ENCODE data around the gene OMD.

The OMD gene, protein sequence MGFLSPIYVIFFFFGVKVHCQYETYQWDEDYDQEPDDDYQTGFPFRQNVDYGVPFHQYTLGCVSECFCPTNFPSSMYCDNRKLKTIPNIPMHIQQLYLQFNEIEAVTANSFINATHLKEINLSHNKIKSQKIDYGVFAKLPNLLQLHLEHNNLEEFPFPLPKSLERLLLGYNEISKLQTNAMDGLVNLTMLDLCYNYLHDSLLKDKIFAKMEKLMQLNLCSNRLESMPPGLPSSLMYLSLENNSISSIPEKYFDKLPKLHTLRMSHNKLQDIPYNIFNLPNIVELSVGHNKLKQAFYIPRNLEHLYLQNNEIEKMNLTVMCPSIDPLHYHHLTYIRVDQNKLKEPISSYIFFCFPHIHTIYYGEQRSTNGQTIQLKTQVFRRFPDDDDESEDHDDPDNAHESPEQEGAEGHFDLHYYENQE

DNA sequence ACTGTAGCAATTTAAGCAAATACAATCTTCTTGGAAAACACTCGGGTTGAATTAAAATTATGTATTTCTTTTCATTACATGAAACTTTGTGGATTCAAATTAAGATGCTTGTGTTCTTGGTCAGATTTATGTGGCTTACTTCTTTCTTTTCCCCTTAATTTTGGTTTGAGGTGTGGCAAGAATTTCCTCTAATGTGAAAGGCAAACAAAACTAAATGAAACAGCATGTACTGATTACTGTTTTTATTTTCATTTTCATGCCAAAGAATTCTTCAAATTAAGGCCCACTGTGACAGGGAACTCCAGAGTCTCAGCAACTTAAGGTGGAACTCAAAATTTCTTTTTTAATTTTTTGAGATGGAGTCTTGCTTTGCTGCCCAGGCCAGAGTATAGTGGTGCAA is at the start of gene OMD:
OMD (minus strand) TSS at position 132 of the 400 bp plus-strand sequence. CDS start 6,913 bp downstream, outside the sequence.
- DNase-seq = no peak

DNA sequence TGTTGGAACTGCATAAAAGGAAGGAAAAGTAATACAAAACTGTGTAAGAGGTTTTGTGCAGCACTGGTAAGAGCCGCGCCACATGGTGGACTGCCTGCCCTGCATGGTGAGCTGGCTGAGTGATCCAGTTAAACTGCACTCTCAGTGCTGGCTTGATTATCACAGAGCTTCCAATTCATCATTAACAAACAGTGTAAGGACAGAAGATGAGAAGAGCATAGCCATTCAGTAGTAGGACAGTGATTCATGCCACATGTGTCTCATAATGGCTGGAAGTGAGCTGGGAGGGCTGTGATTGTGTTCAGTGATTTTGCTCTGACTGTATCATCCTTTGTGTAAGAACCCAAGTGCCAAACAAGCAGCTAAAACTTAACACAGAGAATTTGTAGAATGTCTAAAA is 43.9 kb upstream of the OMD start:
- no peak for DNase-seq

DNA sequence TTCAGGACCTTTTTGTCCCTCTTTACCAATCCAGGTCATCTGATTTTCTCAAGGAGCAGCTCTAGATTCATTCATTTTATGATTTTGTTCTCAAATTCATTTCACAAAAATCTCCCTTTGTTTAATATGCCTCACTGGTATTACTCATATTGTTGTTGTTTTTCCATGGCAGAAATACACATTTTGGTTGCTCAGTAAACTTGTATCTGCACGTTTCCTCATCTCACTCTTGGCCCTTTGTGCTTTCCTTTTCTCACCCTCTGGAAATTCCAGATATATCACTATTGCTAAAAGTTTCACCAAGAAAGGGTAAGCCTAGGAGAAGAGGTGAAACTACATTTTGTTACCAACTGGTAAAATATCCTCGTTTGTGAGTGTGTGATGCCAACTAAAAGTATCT is 43.2 kb upstream of the OMD start:
- DNase-seq = no peak

- DNase-seq = no peak
Observed at GRCh38 chr9:92467041-92467440, 42.8 kb upstream of the OMD start.

DNA sequence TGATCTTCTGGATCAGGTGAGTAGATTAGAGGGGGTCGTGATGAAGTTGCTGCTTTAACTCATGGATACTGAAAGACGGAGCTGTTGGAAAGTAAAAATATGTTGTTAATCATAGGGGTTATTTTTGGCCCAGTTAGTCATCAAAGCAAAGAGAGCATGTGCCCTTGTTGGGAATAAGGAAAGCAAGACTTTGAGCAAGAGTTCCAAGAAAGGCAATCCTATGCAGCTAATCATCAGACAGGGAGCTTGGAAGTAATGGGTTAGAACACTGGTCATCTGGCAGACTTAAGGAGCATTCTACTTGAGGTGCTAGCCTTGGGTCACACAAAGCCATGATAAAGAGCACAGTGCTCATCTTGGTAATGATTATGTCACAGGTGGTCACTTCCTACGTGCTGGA is 39.7 kb upstream of the OMD start:
- no peak for DNase-seq

DNA sequence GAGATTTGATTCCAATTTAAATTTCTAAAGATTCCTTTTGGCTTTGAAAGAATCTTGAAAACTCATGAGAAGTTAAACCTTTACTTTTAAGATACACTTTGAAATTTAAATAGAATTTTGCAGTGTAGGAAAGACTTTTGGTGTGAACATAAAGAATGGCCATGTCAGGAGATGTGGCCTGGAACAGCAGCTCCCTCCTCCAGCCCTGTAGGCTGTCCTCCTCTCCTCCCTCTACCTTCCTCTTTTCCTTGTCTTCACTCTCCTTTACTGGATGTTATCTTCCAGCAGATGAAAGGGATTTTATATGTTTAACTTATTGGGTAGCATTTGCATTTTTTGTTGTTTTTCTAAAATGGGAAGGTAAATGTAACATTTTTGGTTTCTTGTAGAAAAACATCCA is 39.1 kb upstream of the OMD start:
- DNase-seq = no peak

- DNase-seq = no peak
Observed at GRCh38 chr9:92457576-92457975, 33.3 kb upstream of the OMD start.

DNA sequence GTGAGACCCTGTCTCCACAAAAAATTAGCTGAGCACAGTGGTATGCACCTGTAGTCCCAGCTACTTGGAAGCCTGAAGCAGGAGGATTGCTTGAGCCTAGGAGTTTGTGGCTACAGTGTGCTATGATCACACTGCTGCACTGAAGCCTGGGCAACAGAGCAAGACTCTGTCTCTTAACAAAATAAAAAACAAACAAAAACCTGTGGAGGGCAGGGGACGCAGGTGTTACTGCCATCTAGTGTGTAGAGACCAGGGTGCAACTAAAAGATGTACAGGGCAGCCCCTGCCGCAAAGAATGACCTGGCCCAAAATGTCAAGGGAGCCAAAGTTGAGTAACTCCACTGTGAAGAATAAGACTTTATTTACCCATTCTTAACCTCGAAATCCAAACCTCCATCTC is 30.9 kb upstream of the OMD start:
- peak; percentile 3 for DNase-seq

- no peak for DNase-seq
Observed at GRCh38 chr9:92446536-92446935, 22.3 kb upstream of the OMD start.

- no peak for DNase-seq
Observed at GRCh38 chr9:92444841-92445240, 20.6 kb upstream of the OMD start.

DNA sequence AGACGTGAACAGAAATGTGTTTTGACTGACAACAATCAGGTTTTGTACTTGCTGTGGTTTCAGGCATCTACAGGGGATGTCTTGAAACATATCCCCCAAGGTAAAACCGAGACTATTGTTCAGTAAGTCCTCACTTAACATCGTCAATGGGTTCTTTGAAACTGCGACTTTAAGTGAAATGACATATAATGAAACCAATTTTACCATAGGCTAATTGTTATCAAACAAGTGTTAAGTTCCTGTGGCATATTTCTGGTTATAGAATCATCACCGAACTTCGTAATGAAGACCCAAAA is 16.4 kb upstream of the OMD start:
- no peak for DNase-seq

DNA sequence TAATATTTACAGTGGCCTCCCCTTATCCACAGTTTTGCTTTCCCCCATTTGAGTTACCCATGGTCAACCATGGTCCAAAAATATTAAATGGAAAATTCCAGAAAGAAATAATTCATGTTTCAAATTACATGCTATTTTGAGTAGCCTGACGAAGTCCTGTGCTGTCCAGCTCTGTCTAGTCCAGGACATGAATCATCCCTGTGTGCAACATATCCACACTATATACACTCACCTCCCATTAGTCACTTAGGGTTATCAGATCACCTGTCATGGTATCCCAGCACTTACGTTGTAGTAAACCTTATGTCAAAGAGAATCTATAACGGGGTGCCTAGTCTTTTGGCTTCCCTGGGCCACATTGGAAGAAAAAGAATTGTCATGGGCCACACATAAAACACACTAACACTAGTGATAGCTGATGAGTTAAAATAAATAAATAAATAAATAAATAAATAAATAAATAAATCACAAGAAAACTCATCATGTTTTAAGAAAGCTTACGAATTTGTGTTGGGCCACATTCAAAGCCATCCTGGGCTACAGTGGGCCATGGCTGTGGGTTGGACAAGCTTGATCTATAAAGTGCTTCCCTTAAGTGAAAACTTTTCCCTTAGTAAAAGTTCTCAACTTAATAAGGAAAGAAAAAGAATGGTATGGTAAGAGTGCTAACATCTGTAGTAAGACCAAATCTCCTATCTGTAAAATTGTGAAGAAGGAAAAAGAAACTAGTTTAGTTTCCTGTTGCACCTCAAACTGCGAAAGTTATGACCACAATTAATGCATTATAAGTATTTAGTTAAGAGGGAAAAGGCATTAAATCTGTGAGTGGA is 15.9 kb upstream of the OMD start:
- no peak for DNase-seq

GRCh38 chr9:92438900-92439526 is 14.7 kb upstream of the OMD start:
- DNase-seq = no peak

GRCh38 chr9:92435263-92435662 is 11.0 kb upstream of the OMD start:
- DNase-seq = no peak

DNA sequence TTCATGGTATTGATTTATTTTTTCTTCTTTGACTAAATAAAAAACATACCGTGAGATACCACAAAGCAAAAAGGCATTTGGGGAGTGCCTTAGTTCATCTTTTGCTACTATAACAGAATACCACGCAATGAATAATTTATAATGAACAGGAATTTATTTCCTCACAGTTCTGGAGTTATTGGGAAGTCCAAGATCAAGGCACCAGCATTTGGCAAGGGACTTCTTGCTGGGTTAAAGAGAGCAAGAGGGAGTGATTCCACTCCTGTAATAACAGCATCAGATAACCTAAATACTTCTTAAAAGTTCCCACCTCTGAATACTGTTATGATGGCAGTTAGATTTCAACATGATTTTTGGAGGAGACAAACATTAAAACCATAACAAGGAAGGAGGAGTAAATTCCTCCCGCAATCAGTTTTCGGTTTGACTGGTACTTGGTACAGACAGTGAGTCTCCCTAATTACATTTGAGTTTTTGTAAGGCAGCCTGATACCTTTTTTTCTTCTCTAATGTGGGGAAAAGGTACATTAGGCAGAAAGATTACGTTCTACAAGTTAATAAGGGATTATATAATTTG is 8.8 kb upstream of the OMD start:
- no peak for DNase-seq

GRCh38 chr9:92432350-92432749 is 8.1 kb upstream of the OMD start:
- no peak for DNase-seq

DNA sequence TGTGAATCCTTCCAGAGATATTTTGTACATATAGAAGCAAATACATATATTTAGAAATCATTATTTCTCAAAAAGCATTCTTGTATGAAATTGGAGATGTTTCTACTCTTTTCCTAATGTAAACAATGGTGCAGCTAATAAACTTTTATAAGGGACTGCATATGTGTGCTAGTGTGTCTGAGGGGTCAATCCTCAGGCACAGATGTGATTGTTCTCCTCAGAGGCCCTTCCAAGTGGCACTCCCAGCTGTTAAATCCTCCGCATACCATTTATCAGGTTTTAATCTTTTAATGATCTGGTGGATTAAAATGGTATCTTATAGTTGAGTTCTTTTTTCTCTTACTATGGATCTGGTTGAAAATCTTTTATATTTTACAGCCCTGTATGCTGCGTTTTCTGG is 5.6 kb upstream of the OMD start:
- DNase-seq = no peak

DNA sequence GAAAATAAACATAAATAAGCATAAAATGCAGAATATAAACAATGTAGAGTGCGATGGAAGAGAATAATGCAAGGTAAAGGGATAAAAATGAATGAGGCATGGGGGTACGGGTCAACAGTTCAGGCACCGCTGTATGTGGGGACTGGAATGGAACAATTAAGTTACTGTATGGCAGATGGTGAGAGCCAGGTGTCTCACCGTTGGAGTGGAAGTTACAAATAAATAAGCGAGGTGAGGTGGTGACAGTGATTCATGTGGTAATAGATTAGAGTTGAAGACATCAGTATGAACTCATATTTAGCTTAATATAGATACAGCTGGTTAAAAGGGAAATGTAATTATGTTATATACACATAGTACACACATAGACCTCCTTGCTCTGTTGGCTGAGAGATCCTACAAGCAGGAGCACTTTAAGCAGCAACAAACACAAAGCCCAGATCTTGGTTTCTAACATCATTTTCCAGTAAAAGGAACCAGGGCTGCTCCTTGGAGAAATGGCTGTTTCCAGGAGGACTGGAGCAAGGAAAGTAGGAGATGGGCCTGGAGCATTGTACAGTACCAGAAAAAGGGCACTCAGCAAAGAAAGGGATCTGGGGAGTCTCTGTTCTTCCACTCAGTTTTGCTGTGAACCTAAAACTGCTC is 2.4 kb upstream of the OMD start:
- peak; percentile 96 for DNase-seq

DNA sequence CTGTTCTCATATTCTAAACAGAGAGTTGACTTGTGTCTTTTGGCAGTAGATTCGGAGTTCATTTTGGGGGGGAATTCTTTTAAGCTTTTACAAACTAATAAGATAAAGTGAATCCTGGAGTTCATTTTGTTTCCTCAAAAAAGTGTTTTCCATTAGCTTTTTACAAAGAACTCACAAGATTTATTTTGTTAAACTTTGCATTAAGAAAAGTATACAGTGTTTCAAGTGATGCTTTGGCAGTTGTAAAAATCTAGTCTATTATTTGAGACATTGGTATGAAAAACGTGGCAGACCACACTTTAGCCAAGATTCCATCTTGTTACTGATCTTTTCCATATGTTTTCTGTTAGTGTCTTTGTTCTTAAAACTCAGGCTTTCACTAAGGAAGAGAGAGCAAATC is 1.2 kb upstream of the OMD start:
- DNase-seq = no peak

DNA sequence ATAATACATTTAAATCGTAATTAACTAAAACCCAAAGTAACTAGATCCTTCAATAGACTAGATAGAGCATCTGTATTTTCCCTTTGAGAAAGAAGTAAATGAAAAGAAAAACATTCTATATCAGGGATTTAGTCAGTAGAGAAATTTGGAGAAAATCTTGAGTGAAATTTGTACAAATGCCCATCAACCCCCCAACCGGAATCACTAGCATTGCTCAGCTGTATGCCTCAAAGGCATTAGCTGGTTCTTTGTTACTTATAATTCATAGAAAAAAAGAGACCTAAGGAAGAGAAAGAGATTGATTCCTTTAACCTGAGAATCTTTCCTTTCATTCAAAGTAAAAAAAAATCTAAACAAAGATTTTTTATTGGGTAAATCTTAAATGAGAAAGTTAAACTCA is 659 bp downstream of the OMD start:
- no peak for DNase-seq

DNA sequence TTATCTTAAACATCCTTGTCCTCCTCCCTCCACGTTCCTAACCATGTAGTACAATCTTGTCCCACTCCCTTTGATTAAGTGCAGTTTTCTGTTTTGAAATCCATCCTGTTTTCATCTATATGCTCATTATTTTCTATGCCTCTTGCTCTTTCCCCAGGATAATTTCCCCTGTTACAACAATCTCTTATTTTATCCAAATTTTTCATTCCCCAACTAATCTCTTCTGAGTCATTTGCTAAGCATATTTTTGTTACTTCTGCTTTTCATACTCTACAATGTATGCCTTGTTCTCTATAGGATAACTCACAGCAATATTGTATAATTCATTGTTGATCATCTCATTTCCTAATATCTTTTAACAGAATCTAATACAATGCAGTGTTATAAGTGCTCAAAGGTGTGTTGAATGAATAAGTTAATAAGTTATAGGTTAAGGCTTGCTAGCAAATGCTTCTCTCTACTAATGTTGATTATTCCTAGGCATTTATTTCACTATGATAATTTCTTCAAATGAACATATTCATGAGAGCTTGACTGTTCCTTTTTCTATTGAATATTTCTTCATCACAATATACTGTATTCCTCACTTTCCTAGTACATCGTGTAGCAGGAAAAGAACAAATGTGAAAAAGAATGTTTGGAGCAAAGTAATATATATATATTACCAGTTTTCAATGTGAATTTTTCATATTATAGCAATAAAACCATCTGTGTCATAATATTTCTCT is 1.5 kb downstream of the OMD start:
- DNase-seq = no peak

- no peak for DNase-seq
Observed at GRCh38 chr9:92414566-92414965, 9.7 kb downstream of the OMD start.

Data from SHP77 treated with DMSO at 0.1 percent for 48 hours (cell line).